SU-DHL-6 (cell line): ENCODE data around the gene ZIC2.

Experiments
- EZH2phosphoT487 ChIP-seq: fragments of 200-600 bp; sonication (generic), shearing (Covaris generic); conservative IDR thresholded peaks from 2 replicates; pipeline ENCODE4 v1.6.1; 2018; ENCODE audit warnings: mild to moderate bottlenecking, antibody characterized with exemption, low read length, moderate library complexity, mixed read lengths
- TF ChIP-seq, protein P1 (sequence below): fragments of 200-600 bp; sonication (generic); IDR thresholded peaks from one replicate; pipeline ENCODE4 v1.5.1; 2017; ENCODE audit warnings: antibody characterized with exemption, mild to moderate bottlenecking, low read length, moderate library complexity; ENCODE audit not compliant: insufficient read depth, poor library complexity, severe bottlenecking

DNA sequence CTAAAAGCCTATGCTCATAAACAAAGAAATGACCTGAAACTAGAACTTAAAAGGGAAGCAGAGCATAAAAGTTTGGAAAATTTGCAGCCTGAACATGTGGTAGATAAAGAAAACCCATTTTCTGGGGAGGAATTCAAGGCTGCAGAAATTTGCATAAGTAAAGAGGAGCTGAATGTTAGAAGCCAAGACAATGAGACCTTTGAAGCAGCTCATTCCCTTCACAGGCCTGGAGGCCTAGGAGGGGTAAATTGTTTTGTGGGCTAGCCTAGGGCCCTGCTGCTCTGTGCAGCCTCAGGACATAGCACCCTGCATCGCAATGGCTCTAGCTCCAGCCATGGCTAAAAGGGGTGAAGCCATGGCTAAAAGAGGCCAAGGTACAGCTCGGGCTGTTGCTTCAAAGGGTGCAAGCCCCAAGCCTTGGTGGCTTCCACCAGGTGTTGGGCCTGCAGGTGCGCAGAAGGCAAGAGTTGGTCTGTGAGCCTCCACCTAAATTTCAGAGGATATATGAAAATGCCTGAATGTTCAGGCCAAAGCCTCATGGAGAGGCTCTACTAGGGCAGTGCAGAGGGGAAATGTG lies 38.3 kb downstream of the ZIC2 start:
- TF ChIP-seq, protein P1, sequence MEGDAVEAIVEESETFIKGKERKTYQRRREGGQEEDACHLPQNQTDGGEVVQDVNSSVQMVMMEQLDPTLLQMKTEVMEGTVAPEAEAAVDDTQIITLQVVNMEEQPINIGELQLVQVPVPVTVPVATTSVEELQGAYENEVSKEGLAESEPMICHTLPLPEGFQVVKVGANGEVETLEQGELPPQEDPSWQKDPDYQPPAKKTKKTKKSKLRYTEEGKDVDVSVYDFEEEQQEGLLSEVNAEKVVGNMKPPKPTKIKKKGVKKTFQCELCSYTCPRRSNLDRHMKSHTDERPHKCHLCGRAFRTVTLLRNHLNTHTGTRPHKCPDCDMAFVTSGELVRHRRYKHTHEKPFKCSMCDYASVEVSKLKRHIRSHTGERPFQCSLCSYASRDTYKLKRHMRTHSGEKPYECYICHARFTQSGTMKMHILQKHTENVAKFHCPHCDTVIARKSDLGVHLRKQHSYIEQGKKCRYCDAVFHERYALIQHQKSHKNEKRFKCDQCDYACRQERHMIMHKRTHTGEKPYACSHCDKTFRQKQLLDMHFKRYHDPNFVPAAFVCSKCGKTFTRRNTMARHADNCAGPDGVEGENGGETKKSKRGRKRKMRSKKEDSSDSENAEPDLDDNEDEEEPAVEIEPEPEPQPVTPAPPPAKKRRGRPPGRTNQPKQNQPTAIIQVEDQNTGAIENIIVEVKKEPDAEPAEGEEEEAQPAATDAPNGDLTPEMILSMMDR: no peak
- TF ChIP-seq EZH2phosphoT487: no peak
